ENCODE results near the gene MEP1A.

MEP1A gene

DNA sequence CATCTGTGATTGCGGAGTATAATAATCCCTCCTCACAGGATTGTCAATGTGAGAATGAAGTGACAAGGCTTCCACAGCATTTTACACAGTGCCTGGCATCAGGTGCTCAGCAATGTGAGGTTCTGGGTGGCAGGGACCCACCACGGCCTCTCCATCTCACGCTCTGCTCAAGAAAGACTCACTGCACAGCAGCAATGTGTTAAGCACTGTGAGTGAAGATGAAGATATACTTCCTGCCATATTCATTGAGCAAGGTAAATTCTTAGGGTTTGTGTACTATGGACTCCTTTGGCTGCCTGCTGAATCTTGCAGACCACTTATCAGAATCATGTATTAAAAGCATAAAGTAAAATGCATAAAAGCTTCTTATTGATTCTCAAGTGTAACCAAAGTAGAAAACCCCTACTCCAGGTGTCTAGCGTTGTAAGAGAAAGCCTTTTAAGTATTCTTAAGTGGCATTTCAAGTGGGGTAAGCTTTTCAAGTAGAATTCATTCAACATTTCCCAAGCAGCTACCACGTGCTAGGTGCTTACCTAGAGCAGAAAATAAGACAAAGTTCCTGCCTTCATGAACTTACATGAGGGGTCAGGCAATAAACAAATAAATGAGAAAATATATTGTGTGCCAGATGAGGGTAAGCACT, 17.0 kb upstream of the MEP1A start:
- no peak for DNase-seq

DNA sequence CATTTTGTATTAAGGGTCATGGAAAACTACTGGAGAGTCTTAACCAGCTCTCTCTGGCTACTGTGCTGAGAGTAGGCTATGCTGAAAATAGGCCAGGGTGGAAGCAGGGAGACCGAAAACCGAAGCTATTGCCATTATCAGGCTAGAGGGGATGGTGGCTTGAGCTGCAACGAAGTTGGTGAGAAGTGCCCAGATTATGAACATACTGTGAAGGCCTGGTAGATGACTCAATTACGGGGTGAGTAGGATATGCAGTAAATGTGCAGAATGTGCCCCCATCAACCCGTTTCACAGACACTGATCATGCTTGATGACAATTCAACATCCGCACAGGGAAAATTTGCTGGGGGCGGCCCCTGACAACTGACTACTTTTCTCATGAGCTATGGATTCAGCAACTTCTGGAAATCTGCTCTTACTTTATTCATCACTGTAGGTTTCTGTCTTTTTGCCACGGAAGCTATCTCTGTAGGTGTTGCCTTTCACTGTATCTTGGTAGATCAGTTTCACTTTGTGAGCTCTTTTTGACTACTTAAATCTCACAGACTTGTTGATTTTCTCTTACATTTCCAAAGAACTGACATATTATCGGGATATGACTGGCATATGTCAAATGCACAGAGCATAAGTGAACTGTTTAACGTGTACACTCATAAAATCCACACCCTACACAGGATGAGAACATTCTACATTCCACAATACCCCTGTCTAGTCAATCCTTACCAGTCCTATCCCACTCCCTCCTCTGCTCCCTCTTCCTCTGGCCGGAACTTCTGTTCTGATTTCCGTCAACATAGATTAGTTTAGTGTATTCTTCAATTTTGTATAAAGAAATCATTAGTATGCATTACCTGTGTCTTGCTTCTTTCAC, 15.5 kb upstream of the MEP1A start:
- DNase-seq = no peak

DNA sequence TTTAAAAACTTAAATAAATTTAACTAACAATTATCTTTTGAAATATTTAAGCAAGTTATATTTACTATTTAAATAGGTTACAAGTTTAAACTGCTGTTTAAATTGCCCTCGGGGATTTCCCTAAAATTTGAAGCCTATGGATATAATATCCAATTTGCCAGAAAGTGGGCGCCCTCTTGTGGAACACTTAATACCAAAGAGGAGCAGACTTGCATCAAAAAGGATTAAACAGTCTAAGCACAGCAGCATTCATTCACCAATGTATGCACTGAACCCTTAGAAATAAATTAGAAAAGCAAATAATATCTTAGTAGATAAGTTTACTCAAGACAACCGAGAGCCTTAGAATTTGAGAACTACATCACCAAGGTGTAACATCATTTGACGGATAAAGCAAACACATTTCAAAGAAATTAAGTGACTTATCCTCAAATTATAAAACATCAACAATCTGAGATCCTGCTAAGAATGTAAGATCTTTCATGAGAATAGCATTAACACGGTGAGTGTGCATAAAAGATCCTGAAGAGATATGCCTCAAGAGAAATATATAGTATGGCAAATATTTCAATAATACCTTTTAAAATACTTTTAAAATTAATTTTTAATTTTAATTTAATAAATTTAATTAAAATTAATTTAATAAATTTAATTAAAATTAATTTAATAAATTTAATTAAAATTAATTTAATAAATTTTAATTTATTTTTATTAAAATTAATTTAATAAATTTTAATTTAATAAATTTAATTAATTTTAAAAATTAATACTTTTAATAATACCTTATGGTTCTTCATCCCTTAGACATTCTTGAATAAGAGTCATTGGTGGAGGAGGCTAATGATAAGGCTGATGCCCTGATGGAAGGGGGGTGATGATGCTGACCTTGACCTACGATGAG, 11.5 kb upstream of the MEP1A start:
- no peak for DNase-seq

DNA sequence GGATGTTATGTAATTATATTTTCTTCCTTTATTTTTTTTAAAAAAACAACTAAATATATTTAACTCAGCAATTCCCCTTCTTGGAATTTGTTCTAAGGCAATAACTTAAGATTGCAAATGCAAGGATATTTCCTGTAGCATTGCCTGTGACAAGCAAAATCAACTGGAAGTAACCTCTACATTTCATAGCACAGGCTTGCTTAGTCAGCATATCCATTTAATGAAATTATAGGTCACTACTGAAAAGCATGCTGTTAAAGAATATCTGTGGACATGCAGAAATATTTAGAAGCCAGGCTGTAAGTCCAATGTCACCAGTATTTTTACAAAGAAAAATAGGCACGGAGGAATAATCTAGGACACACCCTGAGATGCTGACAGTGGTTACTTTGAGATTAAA, 8.7 kb upstream of the MEP1A start:
- DNase-seq = no peak

DNA sequence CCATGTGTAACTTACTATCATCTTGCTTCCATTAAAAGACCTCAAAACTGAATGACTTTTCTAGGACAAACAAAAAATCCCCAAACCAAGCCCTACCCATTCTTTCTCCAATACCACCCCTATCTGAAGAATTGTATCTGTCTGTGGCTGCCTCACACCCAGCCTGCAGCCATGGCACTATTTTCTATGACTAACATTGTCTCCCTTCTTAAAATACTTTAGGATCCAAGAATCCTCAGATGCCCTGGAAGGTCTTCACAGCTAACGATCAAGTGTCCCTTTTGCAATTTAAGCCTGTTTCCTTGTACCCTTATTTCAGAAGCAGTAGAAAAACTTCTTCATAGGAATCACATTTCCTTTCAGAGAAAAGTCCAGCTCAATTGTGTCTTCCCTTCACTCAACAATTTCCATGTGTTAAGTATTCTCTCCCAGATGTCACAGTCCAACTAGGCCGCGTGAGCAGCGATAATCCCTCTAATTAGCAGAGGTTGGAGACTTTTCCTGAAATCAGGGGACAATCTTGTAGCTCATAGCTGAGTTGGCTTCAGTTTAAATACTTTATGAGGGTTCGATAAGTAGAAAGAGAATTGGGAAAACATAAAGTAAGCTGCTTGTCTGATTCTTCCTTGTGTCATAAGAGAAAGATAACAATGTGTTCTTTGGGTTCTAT, 5.2 kb upstream of the MEP1A start:
- no peak for DNase-seq

DNA sequence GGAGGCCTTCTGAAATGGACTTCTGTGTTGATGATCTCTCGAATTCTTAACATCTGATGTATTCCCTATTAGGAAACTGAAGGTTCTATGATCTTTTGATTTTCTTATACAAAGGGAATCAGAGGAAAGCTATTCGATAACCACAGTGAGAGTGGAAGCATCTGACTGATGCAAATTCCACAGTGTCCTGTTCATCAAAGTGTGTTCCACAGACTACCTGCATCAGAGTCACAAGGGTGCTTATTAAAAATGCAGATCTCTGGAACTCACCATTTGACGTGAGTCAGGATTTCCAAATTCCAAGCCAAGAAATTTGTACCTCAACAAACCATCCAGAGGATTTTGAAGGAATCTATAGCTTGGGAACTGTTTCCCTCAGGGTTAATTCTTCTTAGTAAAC, 4.4 kb upstream of the MEP1A start:
- DNase-seq = no peak

DNA sequence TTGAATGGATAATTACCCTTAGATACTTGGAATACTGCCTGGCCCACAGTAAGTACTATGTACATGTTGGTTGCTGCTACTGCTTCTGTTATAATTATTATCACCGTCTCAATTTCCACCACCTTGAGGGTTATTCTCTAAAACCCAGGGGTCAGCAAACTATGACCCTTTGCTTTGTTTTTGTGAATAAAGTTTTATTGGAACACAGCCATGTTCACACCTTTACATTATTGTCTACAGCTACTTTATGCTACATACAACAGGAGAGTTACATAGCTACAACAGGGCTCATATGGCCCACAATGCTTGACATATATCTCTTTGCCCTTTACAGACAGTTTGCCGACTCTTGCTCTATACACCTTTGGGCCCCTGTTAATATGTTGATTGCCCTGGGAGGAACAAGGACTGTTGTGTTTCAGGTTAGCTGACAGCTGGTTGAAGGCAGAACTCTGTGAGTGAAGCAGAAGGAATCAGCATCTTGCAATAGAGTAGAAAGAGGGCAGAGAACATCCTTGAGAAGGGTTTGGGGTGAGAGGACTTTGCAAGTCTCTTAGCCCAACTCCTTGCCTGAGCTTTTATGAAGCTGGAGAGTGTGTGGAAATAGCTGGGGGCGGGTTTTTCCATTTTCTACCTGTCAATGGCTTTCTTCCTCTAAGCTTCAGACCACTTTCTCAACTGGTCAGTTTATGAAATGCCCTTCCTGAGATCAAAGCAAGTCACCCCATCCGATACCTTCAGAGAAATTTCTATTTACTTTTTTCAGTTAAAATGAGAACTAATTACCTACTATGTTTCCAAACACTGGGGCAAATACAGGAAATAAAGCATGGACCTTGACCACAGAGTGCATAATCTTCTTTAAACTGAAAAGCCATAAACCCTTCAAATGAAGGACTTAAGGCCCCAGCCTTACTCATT, 3.5 kb upstream of the MEP1A start:
- no peak for DNase-seq

DNA sequence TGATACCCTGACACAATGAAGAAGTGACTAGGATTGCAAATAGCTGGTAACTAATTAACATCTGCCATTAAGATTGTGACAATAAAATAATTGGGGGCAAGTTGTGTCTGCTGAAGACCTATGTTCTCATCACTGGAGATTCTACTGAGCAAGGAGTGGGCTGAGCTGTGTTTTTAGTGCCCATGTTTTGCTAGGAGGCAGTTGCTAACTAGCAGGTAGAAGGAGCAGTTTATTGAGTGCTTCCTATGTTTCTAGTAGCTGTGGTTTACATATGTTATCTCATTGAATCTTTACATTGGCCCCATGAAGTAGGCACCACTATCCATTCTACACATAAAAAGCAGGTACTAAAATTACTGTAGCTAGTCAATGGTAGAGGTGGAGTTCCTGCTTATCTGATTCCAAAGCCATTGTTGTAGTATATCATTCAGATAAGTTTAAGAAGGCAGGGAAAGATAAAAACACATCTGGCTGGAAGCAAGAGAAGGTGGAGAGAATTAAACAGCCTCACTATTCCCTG, 2.8 kb upstream of the MEP1A start:
- DNase-seq = no peak

DNA sequence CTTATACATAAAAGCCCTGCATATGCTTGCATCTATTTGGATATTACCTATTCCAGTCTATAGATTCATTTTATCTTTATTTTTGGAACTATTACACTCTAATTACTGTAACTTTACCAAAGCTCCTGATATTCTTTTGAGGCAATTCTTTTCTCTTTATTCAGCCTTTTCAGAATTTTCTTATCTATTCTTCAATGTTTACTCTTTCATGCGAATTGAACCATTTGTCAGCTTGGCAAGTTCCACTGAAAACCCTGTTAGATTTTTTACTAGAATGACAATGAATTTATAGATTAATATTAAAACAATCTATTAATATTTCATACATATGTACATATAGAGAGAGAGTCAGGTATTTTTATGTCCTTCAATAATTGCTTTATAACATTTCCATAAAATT, 554 bp upstream of the MEP1A start:
- DNase-seq = no peak

DNA sequence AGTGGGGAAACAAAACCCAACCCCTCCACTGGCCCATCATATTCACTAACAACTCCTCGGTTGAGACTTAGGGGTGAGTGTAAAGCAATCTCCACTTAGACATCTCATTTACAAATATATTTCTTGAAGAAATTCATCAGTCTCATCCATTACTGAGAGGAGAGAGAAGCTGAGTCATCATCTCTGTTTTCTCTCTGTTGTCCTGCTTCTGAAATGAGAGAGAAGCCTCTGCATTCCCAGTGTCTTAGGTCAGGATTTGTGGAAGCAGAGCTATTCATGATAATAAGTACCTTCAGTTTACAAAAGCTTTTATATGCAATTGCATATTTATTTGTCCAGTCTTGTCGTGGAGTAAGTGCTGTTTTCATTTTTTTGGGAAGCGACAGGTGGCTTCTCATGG, 879 bp downstream of the MEP1A start:
- no peak for DNase-seq

DNA sequence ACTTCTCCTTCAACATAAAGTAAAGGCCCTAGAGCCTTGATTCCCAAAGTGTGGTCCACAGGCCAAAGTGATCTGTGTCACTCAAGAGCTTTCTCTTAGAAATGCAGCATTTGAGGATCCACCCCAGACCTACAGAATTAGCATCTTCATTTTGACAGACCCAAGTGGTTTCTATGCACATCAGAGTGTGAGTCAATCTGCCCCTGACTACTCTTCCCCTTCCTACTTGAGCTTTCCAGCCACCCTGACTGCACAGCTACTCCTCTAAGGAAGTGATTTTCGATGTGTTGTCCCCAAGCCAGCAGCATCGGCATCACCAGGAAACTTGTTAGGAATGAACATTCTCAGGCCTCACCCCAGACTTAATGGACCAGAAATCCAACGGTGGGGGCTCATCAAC, 2.6 kb downstream of the MEP1A start:
- DNase-seq = no peak

DNA sequence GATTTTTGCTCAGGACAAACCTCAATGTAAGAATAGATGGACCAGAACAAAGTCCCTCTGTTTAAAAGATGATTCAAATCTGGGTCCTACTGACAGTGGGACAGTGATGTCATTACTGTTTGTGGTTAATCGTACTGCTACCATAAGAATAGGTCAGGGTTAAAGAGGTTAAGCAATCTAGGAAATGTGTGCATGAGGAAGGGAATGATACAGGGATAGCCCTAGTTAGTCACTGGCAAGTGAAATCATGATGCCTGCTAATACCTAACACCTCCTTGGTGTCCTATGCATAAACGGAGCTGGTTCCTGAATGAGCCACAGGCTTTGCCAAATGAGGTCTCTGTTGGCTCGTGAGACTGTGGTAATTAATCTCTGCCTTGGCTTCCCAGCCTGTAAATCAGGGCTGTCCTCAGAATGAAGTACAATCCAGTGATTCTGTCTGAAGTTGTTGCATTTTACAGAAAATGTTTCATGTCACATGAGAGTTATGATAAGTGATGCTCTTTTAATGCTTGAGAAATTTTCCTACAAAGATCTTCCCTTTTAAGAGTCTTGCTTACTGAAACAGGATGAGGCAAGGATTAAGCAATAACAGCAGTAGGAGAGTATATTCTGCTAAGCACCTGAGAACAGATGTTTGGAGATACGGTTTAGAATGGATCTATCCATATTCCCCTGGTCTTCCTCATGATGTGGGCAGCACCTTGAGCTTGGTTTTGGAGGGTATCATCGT, 3.8 kb downstream of the MEP1A start:
- no peak for DNase-seq

DNA sequence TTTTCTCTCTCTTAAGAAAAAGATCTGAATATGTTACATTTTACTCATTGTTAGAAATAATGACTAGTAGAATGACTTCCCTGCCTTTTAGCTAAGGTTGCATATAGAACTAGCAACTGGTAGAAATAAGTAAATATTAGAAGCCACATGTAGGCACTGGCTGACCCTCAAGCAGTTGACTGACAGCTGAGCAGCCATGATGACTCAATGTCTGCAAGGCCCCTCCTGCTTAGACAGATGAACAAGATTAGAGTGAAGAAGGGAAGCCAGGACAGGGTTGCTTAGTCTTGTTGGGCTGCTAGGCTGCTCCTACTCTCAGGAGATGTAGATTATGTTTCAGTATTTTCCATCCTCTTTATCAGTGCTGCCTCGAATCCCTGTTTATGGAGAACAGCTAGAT, 6.5 kb downstream of the MEP1A start:
- DNase-seq = no peak

DNA sequence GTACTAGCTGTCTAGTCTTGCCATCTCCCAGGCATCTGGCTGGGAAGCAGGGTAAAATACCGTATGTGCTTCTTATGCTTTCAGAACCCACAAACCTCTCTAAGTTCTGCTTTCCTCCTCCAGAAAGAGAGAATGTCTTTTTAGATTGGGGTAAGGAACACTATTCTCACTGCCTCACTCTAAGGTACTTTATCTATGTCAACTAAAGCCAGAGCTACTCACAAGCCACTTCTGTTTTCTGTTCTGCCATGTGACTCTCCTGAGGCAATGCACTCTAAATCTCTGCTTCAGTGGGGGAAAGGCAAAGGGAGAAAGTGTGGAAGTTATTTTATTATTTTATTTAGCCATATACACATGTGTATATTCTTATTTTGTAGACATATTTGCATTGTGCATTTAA, 15.6 kb downstream of the MEP1A start:
- DNase-seq = no peak

DNA sequence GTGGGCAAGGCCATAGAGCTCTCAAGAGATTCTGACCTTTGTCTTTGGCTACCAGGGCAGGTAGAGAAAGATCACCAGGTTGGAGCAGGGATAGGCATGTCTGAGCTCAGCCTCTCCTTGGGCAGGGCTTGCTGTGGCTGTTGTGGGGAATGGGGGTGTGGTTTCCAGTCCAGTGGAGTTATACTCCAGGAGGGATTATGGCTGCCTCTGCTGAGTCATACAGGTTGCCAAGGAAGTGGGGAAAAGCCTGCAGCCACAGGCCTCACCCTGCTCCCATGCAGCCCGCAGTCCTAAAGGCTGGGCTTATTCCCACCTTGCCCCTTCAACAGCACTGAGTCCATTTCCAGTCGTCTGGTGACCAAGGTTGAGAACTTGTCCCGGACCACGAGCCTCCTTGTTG, 21.9 kb downstream of the MEP1A start:
- DNase-seq = no peak

DNA sequence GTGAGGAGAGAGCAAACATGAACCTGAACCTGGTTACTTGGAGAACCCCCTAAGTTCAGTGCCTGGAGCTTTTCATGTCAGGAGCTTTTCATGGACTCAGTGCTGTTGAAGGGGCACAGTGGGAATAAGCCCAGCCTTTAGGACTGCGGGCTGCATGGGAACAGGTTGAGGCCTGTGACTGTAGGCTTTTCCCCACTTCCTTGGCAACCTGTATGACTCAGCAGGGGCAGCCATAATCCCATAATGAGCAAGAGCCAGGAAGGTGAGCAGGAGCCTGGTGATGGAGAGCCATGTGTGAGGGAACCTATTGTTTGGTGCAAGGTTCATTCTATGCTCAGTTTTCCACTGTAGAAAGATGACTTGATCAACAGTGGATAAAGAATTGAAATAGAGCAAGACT, 23.4 kb downstream of the MEP1A start:
- no peak for DNase-seq

DNA sequence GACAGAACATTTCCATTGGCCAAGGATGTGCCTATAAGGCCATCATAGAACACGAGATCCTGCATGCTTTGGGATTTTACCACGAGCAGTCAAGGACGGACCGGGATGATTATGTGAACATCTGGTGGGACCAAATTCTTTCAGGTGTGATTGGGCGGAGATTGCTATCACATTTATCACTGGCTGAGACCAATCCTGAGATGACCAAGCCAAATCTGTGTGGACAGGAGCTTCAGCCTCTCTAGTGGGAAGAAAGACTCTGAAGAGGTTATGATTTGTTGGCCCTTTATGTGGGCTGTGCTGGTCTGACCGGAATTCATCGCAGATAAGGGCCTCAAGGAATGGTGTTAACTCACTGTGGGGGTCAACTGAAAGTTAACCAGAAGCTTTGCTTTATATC, 26.4 kb downstream of the MEP1A start:
- no peak for DNase-seq

DNA sequence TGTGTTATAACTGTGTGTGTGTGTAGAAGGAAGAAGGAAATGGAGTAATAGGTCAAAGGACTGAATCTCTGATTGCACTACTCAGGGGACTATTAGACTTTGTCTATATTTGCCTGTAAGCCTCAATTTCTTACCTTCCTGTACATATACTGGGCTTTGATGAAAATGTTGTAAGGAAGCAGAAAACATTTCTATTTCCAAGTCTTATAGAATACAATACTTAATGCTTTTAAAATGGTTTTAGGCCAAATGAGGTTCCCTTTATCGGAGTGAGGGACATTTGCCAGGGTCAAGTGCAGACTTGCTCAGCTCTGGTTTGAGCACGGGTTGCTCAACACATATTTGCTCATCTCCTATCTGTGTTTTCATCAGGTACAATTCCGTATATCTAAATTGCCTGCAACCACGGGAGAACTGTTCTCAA, 28.3 kb downstream of the MEP1A start:
- DNase-seq = no peak

DNA sequence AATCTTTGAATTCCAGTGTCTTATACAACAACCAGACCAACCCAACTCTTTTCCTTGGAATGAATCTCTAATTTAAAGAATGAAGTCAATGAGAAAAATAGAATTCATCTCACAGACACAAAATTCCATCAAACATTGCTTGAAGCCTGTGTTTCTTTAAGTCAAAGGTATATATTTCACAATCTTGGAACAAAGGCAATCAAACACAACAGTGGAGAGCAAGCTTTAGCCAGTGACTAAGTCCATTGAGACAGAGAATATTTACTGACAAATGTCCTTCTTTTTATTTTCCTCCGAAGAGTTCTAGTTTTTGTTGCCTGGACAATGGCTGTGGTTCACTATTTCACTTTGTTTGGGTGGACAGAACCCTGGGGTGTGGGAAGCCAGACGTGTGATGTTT, 35.8 kb downstream of the MEP1A start:
- DNase-seq = no peak

DNA sequence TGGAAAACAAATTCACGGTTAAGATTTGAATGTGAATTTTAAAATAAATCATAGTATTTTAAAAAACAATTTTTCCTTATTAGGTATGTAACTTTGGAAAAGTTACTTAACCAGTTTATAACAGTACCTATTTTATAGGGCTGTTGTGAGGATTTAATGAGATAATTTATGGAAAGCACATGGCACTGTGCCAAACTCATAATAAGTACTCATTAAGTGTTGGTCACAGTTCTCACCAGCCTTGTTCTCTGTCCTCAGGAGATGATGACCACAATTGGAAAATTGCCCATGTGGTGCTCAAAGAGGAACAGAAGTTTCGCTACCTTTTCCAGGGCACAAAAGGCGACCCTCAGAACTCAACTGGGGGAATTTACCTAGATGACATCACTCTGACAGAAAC, 39.6 kb downstream of the MEP1A start:
- DNase-seq = no peak
